Fibroblast of pulmonary artery (primary cell): ENCODE measurements around the gene PLLP.
A peak's percentile ranks its signal among the peaks of the same experiment; 100 is the strongest.

Source experiments
- DNase-seq: peaks from one replicate; pipeline ENCODE4 v3.0.0-alpha.2; 2010; ENCODE audit warnings: low read depth
- H3K4me3 ChIP-seq: replicated peaks from 2 replicates; pipeline ENCODE4 v1.5.1; 2011; ENCODE audit warnings: low read depth, mild to moderate bottlenecking, control low read depth, low read length, moderate library complexity
- TF ChIP-seq, protein P1 (sequence below): IDR thresholded peaks from 2 replicates; pipeline ENCODE4 v1.5.1; 2011; ENCODE audit warnings: mild to moderate bottlenecking, control low read depth, low read length, inconsistent platforms; ENCODE audit errors: missing control alignments

The PLLP gene

DNA sequence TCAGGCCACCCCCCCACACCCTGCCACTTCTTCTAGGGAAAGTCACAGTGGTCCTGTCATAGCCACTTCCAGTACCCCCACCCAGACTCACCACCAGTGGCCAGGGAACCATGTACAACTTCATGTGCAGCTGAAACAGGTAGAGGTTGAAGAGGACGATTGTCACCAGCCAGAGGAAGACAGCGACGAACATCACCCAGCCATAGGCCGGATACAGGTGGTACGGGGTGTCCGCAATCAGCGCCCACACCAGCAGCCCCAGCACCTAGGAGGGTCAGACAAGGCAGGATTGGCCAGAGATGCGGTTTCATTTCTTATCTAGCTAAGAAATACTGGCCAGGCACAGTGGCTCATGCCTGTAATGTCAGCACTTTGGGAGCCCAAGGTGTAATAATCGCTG is 22.7 kb downstream of the PLLP start:
- TF ChIP-seq, protein P1, sequence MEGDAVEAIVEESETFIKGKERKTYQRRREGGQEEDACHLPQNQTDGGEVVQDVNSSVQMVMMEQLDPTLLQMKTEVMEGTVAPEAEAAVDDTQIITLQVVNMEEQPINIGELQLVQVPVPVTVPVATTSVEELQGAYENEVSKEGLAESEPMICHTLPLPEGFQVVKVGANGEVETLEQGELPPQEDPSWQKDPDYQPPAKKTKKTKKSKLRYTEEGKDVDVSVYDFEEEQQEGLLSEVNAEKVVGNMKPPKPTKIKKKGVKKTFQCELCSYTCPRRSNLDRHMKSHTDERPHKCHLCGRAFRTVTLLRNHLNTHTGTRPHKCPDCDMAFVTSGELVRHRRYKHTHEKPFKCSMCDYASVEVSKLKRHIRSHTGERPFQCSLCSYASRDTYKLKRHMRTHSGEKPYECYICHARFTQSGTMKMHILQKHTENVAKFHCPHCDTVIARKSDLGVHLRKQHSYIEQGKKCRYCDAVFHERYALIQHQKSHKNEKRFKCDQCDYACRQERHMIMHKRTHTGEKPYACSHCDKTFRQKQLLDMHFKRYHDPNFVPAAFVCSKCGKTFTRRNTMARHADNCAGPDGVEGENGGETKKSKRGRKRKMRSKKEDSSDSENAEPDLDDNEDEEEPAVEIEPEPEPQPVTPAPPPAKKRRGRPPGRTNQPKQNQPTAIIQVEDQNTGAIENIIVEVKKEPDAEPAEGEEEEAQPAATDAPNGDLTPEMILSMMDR, result no peak
- no peak for DNase-seq
- no peak overlapping the region for H3K4me3 ChIP-seq

- TF ChIP-seq, protein P1, result no peak
- H3K4me3 ChIP-seq, result peak overlapping the region; percentile 15
- peak; percentile 84 for DNase-seq
Observed at GRCh38 chr16:57260294-57260929, 24.1 kb downstream of the PLLP start.

DNA sequence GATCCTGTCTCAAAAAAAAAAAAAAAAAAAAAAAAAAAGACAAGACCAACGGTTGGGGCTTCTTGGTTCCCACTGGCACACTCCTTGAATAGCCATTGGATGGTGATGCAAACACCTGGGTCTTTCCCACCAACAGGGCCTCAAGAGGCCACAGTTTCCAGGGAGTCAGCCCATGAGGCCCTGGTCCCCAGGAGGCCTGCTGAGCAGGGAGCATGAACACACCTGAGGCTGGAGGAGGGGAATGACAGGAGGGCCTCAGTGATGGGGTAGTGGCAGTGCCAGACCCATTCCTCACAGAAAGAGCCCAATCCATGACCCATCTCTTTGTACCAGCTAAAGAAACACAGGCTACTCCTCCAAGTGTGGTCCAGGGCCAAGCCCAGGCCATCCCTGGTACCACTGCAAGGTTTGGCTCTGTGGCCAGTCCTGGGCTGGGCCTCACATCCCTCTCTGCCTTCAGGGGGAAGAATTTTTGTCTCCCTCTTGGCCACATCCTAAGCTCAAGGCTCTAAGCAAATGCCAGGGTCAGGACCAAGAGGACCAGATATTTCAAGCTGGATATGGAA is 25.5 kb downstream of the PLLP start:
- no peak overlapping the region for H3K4me3 ChIP-seq
- TF ChIP-seq, protein P1, result no peak
- DNase-seq, result no peak

DNA sequence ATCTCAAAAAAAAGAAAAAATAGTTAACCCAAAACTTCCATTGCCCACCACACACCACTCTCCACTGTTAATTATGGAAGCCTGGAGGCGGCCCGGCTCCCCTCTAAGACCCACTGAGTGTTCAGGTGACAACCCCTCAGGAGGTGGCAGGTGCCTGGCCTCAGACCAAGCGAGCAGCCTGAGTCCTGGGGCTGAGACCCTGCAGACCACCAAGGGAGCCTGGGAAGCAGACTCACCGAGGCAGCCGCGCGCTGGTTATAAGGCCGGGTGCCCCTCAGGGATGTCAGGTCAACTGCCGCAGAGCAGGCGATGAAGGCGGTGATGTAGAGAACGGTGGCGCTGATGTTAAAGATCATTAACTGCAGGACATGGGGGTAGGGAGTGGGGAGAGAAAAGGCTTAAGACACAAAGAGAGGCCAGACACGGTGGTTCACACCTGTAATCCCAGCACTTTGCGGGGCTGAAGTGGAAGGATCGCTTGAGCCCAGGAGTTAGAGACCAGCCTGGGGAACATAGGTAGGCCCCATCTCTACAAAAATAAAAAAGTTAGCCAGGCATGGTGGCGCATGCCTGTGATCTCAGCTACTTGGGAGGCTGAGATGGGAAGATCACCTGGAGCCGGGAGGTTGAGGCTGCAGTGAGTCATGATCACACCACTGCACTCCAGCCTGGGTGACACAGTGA is 26.1 kb downstream of the PLLP start:
- TF ChIP-seq, protein P1, result no peak
- H3K4me3 ChIP-seq, result no peak overlapping the region
- DNase-seq, result no peak

GRCh38 chr16:57257455-57258070 is 26.9 kb downstream of the PLLP start:
- TF ChIP-seq, protein P1, result no peak
- no peak for DNase-seq

GRCh38 chr16:57256601-57257395 is 27.7 kb downstream of the PLLP start:
- TF ChIP-seq, protein P1, result no peak
- H3K4me3 ChIP-seq, result no peak overlapping the region
- no peak for DNase-seq

More at GRCh38 chr16:57257455-57258070, 26.9 kb downstream of the PLLP start:
- no peak overlapping the region for H3K4me3 ChIP-seq
